Mucosa of stomach (tissue), 1 donor: Measurements from ENCODE around the gene KRTAP2-4.
"Not testable (repeated sequence)": the region's sequence is repeated elsewhere in the genome, so short reads cannot be mapped to it uniquely, and the experiment has no call there.

Experiments
- H3K27me3 ChIP-seq: one replicate; pipeline ENCODE4 v1.7.0; 2013; ENCODE audit warnings: mild to moderate bottlenecking, low read length; ENCODE audit not compliant: control insufficient read depth, insufficient read depth
- H3K36me3 ChIP-seq: one replicate; pipeline ENCODE4 v1.7.0; 2013; ENCODE audit warnings: low read length; ENCODE audit not compliant: control insufficient read depth, insufficient read depth
- H3K4me1 ChIP-seq: one replicate; pipeline ENCODE4 v1.7.0; 2013; ENCODE audit warnings: mild to moderate bottlenecking, low read length; ENCODE audit not compliant: control insufficient read depth, insufficient read depth
- H3K4me3 ChIP-seq: one replicate; pipeline ENCODE4 v1.7.0; 2013; ENCODE audit warnings: low read length
- H3K9ac ChIP-seq: one replicate; pipeline ENCODE4 v1.7.0; 2013; ENCODE audit warnings: mild to moderate bottlenecking, low read length, moderate library complexity
- H3K9me3 ChIP-seq: one replicate; pipeline ENCODE4 v1.7.0; 2013; ENCODE audit warnings: mild to moderate bottlenecking, low read length, moderate library complexity; ENCODE audit not compliant: control insufficient read depth
- donor health status: Pancreatic carcinoma.

The KRTAP2-4 gene

DNA sequence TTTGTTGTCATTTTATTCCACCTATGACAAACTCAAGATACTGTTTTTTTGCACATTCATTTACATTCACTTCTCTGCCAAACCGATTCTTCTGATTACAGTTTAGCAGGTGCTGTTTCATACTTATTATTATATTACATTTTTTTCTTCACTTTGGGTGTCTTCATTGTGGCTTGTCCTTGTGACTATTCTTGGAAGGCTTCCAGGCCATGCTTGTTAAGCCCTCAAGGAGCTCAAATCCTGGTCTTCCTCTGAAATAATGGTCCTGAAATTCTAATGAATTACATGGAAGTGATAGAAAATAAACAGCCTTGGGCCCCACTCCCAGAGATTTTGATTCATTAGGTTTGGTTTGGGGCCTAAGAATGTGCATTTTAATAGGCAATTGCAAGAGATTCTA, 1.4 kb downstream of the KRTAP2-4 start:
- no peaks in the 10 kb centered on the region for H3K4me1 ChIP-seq
- no peak overlapping the region for H3K4me3 ChIP-seq
- peaks cover 4% of the 10 kb centered on the region for H3K27me3 ChIP-seq
- no peak overlapping the region for H3K9ac ChIP-seq
- no peaks in the 10 kb centered on the region for H3K36me3 ChIP-seq
- H3K9me3 ChIP-seq, result no peaks in the 10 kb centered on the region

DNA sequence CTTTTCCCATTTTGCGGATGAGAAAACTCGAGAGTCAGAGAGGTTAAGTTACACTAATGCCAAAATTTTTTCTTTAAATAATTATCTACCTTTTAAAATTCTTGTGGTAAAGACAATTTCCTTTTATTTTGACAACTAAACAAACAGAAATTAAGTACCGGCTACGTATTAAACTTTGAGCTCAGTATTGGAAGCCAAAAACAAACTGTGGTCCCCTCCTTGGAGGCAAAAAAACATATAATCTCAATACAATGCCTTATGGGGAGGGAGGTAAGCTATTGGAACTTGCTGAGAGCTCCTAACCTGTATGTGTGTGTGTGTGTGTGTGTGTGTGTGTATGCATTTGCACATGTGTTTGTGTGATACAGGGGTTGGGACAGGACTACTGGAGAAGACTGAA, 2.2 kb downstream of the KRTAP2-4 start:
- Histone ChIP-seq H3K27me3 (peaks cover 4% of the 10 kb centered on the region), H3K4me3 (no peak overlapping the region), H3K9ac (no peak overlapping the region), H3K9me3 (no peaks in the 10 kb centered on the region), H3K36me3 (no peaks in the 10 kb centered on the region), H3K4me1 (no peaks in the 10 kb centered on the region)

DNA sequence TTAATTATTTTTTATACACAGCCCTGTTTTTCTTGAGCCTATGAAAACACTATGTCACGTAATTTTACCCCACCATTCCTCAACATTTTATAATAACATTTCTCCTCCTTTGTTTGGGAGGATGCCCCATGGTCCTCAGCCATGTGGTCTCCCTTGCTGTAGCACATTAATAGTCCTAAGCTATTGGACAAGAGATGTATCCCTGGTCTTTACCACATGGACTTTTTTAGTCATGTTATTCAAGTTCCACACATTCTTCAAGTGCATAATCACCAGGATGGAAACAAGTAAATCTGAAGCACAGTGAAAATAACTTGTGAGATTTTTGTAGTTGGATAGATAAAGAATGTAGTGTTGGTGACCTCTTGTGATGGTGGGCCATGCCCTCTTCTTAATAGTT, 3.7 kb downstream of the KRTAP2-4 start:
- no peaks in the 10 kb centered on the region for H3K36me3 ChIP-seq
- H3K9me3 ChIP-seq, result no peaks in the 10 kb centered on the region
- no peak overlapping the region for H3K4me3 ChIP-seq
- no peak overlapping the region for H3K9ac ChIP-seq
- peaks cover 4% of the 10 kb centered on the region for H3K27me3 ChIP-seq
- H3K4me1 ChIP-seq, result no peaks in the 10 kb centered on the region

DNA sequence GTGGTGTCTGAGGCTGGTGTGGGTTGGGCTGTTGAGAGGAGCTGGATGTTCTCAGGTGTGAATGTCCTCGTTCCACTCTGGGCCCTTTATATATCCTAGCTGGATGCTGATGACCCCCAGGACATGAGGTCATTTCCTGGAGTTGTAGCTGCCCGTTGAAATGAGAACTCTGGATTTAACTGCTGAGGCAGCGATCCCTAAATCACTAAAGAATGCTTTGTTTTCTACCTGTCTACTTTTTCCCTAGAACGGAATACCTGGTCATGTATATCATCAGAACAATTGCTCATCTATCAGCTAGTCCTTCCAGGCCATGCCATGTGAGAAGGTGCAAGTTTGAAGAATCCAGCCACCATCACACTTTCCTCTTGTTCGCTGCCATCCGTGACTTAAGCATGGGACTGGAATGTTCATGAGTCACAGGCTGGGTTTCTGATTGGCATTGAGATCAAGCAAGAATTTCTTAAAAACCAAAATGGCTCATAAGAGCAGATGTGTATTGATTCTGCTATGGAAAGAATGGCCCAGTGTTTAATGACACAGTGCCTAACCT, 5.6 kb downstream of the KRTAP2-4 start, which contains the start of gene KRTAP2-3:
KRTAP2-3 (minus strand) TSS at position 63 of the 553 bp plus-strand sequence. CDS start 64 bp downstream, outside the sequence.
- no peaks in the 10 kb centered on the region for H3K9me3 ChIP-seq
- H3K36me3 ChIP-seq, result no peaks in the 10 kb centered on the region
- H3K9ac ChIP-seq, result no peak within 1 kb of the TSS
- H3K27me3 ChIP-seq, result peaks cover 4% of the 10 kb centered on the region
- no peaks in the 10 kb centered on the region for H3K4me1 ChIP-seq
- no peak within 1 kb of the TSS for H3K4me3 ChIP-seq

DNA sequence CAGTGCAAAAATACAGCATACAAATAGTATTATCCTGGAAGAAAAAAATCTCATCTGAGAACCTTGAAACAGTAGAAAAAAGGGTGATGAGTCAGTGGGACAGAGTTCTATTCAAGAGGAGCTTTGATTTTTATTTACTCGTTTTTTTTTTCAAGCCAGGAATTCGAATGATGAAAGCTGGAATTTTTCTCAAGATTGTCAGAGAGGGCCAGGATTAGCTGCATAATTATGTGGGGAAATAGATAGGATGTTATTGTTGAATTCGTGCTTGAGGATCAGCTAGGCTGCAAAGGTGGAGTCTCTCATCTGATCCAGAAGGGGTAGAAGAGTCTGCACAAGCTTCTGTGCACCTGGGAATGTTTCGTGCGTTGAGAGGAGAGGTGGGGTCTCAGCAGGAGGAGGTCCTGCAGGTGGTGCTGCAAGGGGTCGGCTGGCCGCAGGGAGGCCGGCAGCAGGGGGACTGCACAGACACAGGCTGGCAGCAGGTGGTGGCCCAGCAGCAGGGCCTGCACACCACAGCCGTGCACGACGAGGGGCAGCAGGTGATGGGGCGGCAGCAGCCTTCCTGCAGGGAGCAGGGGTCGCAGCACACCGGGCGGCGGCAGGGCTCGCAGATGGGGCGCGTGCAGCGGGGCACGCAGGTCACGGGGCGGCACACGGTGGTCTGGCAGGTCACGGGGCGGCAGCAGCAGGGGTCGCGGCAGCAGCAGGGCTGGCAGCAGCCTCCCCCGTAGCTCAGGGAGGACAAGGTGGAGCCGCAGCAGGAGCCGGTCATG, 6.2 kb downstream of the KRTAP2-4 start:
- not testable (repeated sequence) for H3K27me3 ChIP-seq, H3K4me3 ChIP-seq

DNA sequence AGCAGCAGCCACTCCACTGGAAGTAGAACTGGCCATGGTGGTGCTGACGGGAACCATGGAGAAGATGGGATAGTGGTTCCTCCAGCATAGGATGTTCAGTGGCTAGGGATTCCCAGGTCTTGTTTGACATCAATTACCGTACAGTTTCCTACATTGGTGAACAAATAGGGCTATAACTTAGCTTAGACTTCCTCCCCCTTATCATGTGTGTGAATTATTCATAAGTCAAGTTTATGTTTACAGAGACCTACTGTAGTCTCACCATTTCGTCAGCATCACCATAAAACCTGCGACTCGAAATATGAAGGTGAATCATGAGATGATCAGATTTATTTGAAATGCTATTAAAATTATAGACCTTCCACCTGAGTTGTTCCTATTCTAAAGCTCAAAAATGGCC, 6.9 kb downstream of the KRTAP2-4 start:
- peaks cover 4% of the 10 kb centered on the region for H3K27me3 ChIP-seq
- no peak overlapping the region for H3K4me3 ChIP-seq
- H3K9ac ChIP-seq, result no peak overlapping the region
- no peaks in the 10 kb centered on the region for H3K4me1 ChIP-seq
- no peaks in the 10 kb centered on the region for H3K9me3 ChIP-seq
- no peaks in the 10 kb centered on the region for H3K36me3 ChIP-seq

More for the DNA sequence above, 6.2 kb downstream of the KRTAP2-4 start:
- not testable (repeated sequence) for H3K36me3 ChIP-seq, H3K9me3 ChIP-seq, H3K9ac ChIP-seq, H3K4me1 ChIP-seq

- Histone ChIP-seq H3K4me1 (no peaks in the 10 kb centered on the region), H3K9me3 (no peaks in the 10 kb centered on the region), H3K36me3 (no peaks in the 10 kb centered on the region), H3K9ac (no peak overlapping the region), H3K27me3 (peaks cover 4% of the 10 kb centered on the region), H3K4me3 (no peak overlapping the region)
Observed at GRCh38 chr17:41057547-41057946, 8.1 kb downstream of the KRTAP2-4 start.

DNA sequence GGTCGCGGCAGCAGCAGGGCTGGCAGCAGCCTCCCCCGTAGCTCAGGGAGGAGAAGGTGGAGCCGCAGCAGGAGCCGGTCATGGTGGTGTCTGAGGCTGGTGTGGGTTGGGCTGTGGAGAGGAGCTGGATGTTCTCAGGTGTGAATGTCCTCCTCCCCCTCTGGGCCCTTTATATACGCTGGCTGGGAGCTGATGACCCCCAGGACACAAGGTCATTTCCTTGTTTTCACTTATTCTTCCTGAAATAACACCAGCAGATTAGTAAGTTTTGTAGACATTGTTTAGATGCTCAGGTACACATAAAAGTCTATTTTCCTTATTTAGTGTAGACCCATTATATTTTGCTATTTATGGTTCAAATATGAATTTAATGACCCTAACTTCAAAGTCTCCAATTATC, 10.5 kb downstream of the KRTAP2-4 start, which contains the start of gene KRTAP2-2:
KRTAP2-2 (minus strand) TSS at position 101 of the 400 bp plus-strand sequence; CDS start at position 82, 19 bp downstream.
- H3K4me3 ChIP-seq, H3K27me3 ChIP-seq, H3K9me3 ChIP-seq, H3K9ac ChIP-seq, H3K36me3 ChIP-seq, H3K4me1 ChIP-seq: not testable (repeated sequence)

GRCh38 chr17:41054556-41054955, 11.1 kb downstream of the KRTAP2-4 start:
- not testable (repeated sequence) for H3K9ac ChIP-seq, H3K27me3 ChIP-seq, H3K36me3 ChIP-seq, H3K4me3 ChIP-seq, H3K4me1 ChIP-seq, H3K9me3 ChIP-seq

GRCh38 chr17:41054025-41054424, 11.7 kb downstream of the KRTAP2-4 start:
- Histone ChIP-seq H3K36me3 (no peaks in the 10 kb centered on the region), H3K4me3 (no peak overlapping the region), H3K27me3 (peaks cover under 1% of the 10 kb centered on the region), H3K9me3 (no peaks in the 10 kb centered on the region), H3K9ac (no peak overlapping the region), H3K4me1 (no peaks in the 10 kb centered on the region)

DNA sequence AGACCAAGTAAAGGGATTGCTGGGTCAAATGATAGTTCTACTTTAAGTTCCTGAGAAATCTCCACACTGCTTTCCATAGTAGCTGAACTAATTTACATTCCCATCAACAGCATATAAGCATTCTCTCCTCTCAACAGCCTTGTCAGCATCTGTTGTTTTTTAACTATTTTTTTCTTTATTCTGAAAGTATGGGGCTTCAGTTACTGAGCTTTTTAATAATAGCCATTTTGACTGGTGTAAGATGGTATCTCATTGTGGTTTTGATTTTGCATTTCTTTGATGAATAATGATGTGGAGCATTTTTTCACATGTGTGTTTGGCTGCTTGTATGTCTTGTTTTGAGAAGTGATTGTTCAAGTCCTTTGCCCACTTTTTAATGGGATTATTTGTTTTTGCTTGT, 13.1 kb downstream of the KRTAP2-4 start:
- H3K9ac ChIP-seq, result no peak overlapping the region
- H3K36me3 ChIP-seq, result no peaks in the 10 kb centered on the region
- H3K4me1 ChIP-seq, result no peaks in the 10 kb centered on the region
- no peaks in the 10 kb centered on the region for H3K9me3 ChIP-seq
- H3K27me3 ChIP-seq, result peaks cover 9% of the 10 kb centered on the region
- no peak overlapping the region for H3K4me3 ChIP-seq

- H3K4me3 ChIP-seq, result no peak overlapping the region
- H3K9me3 ChIP-seq, result no peaks in the 10 kb centered on the region
- no peaks in the 10 kb centered on the region for H3K36me3 ChIP-seq
- peaks cover 13% of the 10 kb centered on the region for H3K27me3 ChIP-seq
- no peak overlapping the region for H3K9ac ChIP-seq
- no peaks in the 10 kb centered on the region for H3K4me1 ChIP-seq
Observed at GRCh38 chr17:41049110-41049509, 16.6 kb downstream of the KRTAP2-4 start.
